Activated T-helper 17 cell treated with anti-CD3 and anti-CD28 coated beads, Interleukin-2, amount 50 U/mL, for 72 hours (primary cell): Measurements from ENCODE around the gene FOXP2. TPM values are rescaled to one million over a fixed set of nuclear protein-coding genes. Genes with fewer than 3 reads are reported as not detected.
"Not testable (repeated sequence)": the region's sequence is repeated elsewhere in the genome, so short reads cannot be mapped to it uniquely, and the experiment has no call there.

Source experiments
- ATAC-seq: fragments of 150-1000 bp; cut with Tn5 transposase; replicated peaks from 2 replicates; pipeline ENCODE4 v1.10.0; 2021; ENCODE audit warnings: mild to moderate bottlenecking, moderate library complexity
- H3K27ac Mint-ChIP-seq: one replicate; pipeline ENCODE4 v1.8.0; 2022; ENCODE audit warnings: mixed read lengths
- H3K27me3 Mint-ChIP-seq: one replicate; pipeline ENCODE4 v1.8.0; 2022; ENCODE audit warnings: mixed read lengths
- H3K36me3 Mint-ChIP-seq: one replicate; pipeline ENCODE4 v1.8.0; 2022; ENCODE audit warnings: low read depth, mild to moderate bottlenecking, mixed read lengths
- H3K4me1 Mint-ChIP-seq: one replicate; pipeline ENCODE4 v1.8.0; 2022; ENCODE audit warnings: mixed read lengths
- H3K4me3 Mint-ChIP-seq: one replicate; pipeline ENCODE4 v1.8.0; 2022; ENCODE audit warnings: mild to moderate bottlenecking, mixed read lengths
- H3K9me3 Mint-ChIP-seq: one replicate; pipeline ENCODE4 v1.8.0; 2022; ENCODE audit warnings: mixed read lengths
- total RNA-seq, 2 donors: library from RNA; stranded (reverse); gene quantifications; one replicate each; pipeline ENCODE4 v1.2.3, GENCODE V29; 2022

Gene FOXP2
- total RNA-seq, 2 donors from 2014 or later = not detected

DNA sequence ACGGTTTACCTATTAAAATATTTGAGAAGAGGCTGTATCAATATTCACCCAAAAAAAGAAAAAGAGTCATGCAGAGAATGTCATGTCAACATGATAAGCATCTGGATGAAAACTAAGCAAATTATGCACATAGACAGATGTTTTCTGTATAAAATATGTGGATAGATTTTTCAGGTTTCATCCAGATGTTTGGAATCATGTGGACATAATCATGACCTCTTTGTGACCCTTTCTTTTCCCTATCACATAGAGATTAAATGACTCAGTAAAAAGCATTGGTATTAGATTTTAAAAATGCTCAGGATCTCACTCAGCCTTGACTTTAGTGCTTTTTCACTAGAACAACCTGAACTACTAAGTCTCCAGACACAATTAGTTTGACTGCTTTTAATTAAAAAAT is 90.0 kb downstream of the FOXP2 start:
- H3K4me1 Mint-ChIP-seq = no peaks in the 10 kb centered on the region
- ATAC-seq = no peak
- no peak overlapping the region for H3K27ac Mint-ChIP-seq
- H3K36me3 Mint-ChIP-seq = no peaks in the 10 kb centered on the region
- H3K4me3 Mint-ChIP-seq = no peak overlapping the region
- H3K27me3 Mint-ChIP-seq = no peaks in the 10 kb centered on the region
- H3K9me3 Mint-ChIP-seq = no peaks in the 10 kb centered on the region

- ATAC-seq = no peak
- Mint-ChIP-seq H3K27ac (no peak overlapping the region), H3K36me3 (no peaks in the 10 kb centered on the region), H3K4me1 (no peaks in the 10 kb centered on the region), H3K27me3 (no peaks in the 10 kb centered on the region), H3K9me3 (no peaks in the 10 kb centered on the region), H3K4me3 (no peak overlapping the region)
Measured at GRCh38 chr7:114507381-114507780, 92.8 kb downstream of the FOXP2 start.

DNA sequence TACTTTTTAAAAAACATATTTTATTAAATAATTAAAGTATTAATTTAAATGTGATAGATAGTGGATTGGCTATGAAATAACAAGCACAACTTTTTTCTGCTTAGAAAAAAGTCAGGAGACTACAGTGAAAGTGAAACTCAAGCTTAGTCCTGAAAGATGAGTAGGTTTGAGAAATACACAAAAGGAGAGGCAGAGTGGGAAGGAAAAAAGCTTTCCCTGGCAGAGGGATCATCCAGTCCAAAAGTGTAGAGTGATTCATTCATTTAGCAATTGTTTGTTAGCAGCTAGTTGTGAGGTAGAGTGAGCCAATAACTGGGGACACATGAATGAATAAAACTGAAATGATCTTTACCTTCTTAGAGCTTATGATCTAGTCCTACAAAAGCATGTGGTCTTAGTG is 93.5 kb downstream of the FOXP2 start:
- no peak overlapping the region for H3K27ac Mint-ChIP-seq
- H3K4me3 Mint-ChIP-seq = no peak overlapping the region
- no peaks in the 10 kb centered on the region for H3K27me3 Mint-ChIP-seq
- no peaks in the 10 kb centered on the region for H3K36me3 Mint-ChIP-seq
- no peak for ATAC-seq
- no peaks in the 10 kb centered on the region for H3K4me1 Mint-ChIP-seq
- H3K9me3 Mint-ChIP-seq = no peaks in the 10 kb centered on the region

GRCh38 chr7:114510824-114511223 is 96.2 kb downstream of the FOXP2 start:
- H3K36me3 Mint-ChIP-seq, H3K9me3 Mint-ChIP-seq, H3K4me1 Mint-ChIP-seq, ATAC-seq, H3K4me3 Mint-ChIP-seq, H3K27ac Mint-ChIP-seq, H3K27me3 Mint-ChIP-seq: not testable (repeated sequence)

DNA sequence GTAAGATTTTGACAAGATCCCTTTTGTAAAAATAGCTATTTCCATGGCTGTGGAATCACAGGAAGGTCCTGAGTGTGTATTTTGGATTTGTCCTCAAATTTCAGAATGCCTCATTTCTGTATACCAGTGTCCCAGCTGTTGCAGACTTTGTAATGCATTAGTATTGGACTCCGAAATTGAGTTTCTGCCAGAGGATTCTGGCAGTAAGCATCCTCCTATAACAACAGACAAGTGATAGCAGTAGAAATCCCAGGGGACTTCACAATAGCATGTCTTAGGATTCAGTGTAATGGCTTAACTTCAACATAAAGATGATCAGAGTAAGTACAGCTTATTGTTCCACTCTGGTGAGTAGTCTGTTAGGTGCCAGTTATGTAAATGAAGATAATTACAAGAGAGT is 104.6 kb downstream of the FOXP2 start:
- Mint-ChIP-seq H3K4me3 (no peak overlapping the region), H3K4me1 (no peaks in the 10 kb centered on the region), H3K9me3 (no peaks in the 10 kb centered on the region), H3K36me3 (no peaks in the 10 kb centered on the region), H3K27me3 (no peaks in the 10 kb centered on the region), H3K27ac (no peak overlapping the region)
- ATAC-seq = no peak

DNA sequence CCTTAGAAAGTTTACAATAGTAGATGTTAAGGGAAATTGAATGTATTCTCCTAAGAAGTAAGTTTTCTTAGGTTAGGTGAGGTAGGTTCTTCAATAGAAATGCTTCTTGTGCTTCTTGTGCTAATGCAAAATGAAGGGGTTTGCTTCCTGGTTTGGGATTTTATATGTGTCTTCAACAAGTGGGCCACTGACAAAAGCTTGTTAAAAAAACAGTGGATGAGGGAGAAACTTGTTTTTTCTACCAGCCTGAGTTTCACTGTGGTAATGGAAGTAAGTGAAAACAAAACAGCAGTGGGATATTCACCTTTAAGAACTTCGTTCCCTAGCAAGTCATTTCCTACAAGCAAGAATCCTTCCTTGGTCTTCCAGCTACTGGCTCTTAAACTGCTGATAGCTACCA is 107.5 kb downstream of the FOXP2 start:
- no peaks in the 10 kb centered on the region for H3K4me1 Mint-ChIP-seq
- H3K9me3 Mint-ChIP-seq = no peaks in the 10 kb centered on the region
- H3K36me3 Mint-ChIP-seq = no peaks in the 10 kb centered on the region
- no peak overlapping the region for H3K27ac Mint-ChIP-seq
- H3K4me3 Mint-ChIP-seq = no peak overlapping the region
- ATAC-seq = no peak
- no peaks in the 10 kb centered on the region for H3K27me3 Mint-ChIP-seq

- peaks cover 7% of the 10 kb centered on the region for H3K27me3 Mint-ChIP-seq
- no peak overlapping the region for H3K27ac Mint-ChIP-seq
- no peaks in the 10 kb centered on the region for H3K4me1 Mint-ChIP-seq
- no peak for ATAC-seq
- no peaks in the 10 kb centered on the region for H3K9me3 Mint-ChIP-seq
- H3K36me3 Mint-ChIP-seq = no peaks in the 10 kb centered on the region
- H3K4me3 Mint-ChIP-seq = no peak overlapping the region
Measured at GRCh38 chr7:114527589-114527988, 113.0 kb downstream of the FOXP2 start.

GRCh38 chr7:114530057-114530611 is 115.5 kb downstream of the FOXP2 start:
- Mint-ChIP-seq H3K9me3 (no peaks in the 10 kb centered on the region), H3K4me3 (no peak overlapping the region), H3K36me3 (no peaks in the 10 kb centered on the region), H3K4me1 (no peaks in the 10 kb centered on the region), H3K27me3 (peaks cover 7% of the 10 kb centered on the region), H3K27ac (no peak overlapping the region)
- no peak for ATAC-seq

GRCh38 chr7:114531326-114531725 is 116.7 kb downstream of the FOXP2 start:
- no peak overlapping the region for H3K4me3 Mint-ChIP-seq
- no peaks in the 10 kb centered on the region for H3K9me3 Mint-ChIP-seq
- H3K36me3 Mint-ChIP-seq = no peaks in the 10 kb centered on the region
- peaks cover 7% of the 10 kb centered on the region for H3K27me3 Mint-ChIP-seq
- ATAC-seq = no peak
- H3K27ac Mint-ChIP-seq = no peak overlapping the region
- H3K4me1 Mint-ChIP-seq = no peaks in the 10 kb centered on the region

GRCh38 chr7:114533131-114533530 is 118.5 kb downstream of the FOXP2 start:
- Mint-ChIP-seq H3K4me1 (no peaks in the 10 kb centered on the region), H3K27ac (no peak overlapping the region), H3K9me3 (no peaks in the 10 kb centered on the region), H3K4me3 (no peak overlapping the region), H3K36me3 (no peaks in the 10 kb centered on the region), H3K27me3 (no peaks in the 10 kb centered on the region)
- no peak for ATAC-seq

DNA sequence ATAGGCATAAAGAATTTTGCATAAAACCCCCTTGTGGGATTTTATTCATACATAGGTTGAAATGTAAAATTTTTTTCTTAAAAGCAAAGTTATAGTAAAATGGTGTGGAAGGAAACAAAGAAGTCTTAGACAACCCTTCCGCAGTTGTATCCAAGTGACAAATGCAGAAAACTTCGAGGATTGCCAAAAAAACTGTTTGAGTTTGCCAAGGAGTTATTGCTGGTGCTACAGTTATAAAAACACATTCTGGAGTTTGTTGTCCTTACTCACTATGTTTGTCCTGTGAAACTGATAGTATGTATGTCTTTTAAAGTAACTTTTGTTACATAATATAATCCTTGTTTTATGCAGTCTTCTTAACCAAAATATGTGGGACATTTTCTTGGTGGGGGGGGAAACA is 120.3 kb downstream of the FOXP2 start:
- Mint-ChIP-seq H3K4me1 (no peaks in the 10 kb centered on the region), H3K27me3 (no peaks in the 10 kb centered on the region)
- ATAC-seq = no peak

GRCh38 chr7:114539575-114539974 is 125.0 kb downstream of the FOXP2 start:
- Mint-ChIP-seq H3K4me1 (no peaks in the 10 kb centered on the region), H3K36me3 (no peaks in the 10 kb centered on the region), H3K27me3 (no peaks in the 10 kb centered on the region), H3K9me3 (no peaks in the 10 kb centered on the region), H3K27ac (no peak overlapping the region), H3K4me3 (no peak overlapping the region)
- ATAC-seq = no peak

More for the DNA sequence above, 120.3 kb downstream of the FOXP2 start:
- Mint-ChIP-seq H3K9me3 (no peaks in the 10 kb centered on the region), H3K27ac (no peak overlapping the region), H3K4me3 (no peak overlapping the region), H3K36me3 (no peaks in the 10 kb centered on the region)

DNA sequence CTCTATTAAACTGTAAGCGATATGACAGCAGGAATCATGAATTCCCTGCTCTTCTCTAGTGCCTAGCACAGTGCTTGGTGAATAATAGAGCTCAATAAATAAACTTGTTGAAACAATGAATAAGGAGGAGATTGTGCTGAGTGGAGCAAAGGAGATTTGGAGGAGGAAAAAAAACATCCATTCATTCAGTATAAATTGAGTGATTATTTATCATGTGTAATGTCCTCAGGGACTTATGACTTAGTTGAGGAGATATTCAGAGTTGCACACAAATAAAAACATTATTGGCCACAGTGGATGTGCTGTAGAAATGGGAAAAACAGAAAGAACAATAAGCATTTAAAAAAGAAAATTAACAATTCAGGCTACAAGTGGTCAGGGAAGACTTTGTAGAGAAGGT is 125.7 kb downstream of the FOXP2 start:
- Mint-ChIP-seq H3K27me3 (no peaks in the 10 kb centered on the region), H3K9me3 (no peaks in the 10 kb centered on the region), H3K4me1 (no peaks in the 10 kb centered on the region), H3K36me3 (no peaks in the 10 kb centered on the region), H3K4me3 (no peak overlapping the region), H3K27ac (no peak overlapping the region)
- no peak for ATAC-seq

DNA sequence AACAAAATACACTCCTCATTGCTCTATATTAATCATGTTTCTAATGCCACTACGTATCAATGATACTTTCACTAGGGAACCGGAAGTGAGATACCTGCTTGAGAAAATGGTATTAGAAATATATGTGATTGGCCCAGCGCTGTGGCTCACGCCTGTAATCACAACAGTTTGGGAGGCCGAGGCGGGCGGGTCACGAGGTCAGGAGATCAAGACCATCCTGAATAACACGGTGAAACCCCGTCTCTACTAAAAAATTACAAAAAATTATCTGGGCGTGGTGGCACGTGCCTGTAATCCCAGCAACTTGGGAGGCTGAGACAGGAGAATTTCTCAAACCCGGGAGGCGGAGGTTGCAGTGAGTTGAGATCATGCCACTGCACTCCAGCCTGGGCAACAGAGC is 132.7 kb downstream of the FOXP2 start:
- H3K36me3 Mint-ChIP-seq, H3K4me3 Mint-ChIP-seq, H3K27ac Mint-ChIP-seq, H3K9me3 Mint-ChIP-seq, H3K4me1 Mint-ChIP-seq, ATAC-seq: not testable (repeated sequence)
- H3K27me3 Mint-ChIP-seq = peaks cover 13% of the 10 kb centered on the region

DNA sequence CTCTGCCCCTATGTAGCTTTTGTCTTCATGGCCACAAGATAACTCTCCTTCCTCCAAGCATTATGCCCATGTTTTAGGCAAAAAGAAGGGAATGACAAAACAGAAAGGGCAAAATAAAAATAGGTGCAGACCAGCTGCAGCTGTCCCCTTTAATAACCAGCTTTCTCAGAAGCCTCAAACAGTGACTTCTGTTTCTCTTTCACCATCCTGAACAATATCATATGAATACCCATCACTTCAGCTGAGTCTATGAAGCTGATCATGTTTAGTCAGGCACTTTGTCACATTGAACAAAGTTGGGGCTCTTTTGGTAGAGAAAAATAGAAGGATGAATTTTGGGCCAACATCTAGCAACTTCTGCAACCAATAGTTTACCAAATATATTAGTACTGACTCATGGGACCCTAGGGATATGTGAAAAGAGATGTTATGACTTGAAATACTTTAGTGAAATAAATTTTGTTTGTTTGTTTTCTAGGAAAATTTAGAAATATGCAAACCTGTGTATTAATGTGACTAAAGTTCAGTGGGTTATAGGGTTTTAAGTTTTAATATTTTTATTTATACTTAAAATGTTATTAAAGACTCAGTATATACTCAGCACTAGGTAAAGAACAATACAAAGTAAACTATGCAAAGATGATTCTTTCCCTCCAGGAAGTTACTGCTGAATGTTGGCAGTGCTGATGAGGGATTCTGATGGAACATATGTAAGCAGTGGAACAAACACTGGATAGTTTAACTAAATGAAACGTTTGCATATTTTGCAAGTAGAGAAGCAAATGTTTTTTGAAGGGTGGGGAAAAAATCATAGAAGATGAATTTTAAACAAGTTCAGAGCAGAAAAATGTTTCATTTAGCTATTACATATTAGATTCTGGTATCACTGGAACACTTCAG is 133.7 kb downstream of the FOXP2 start:
- no peaks in the 10 kb centered on the region for H3K9me3 Mint-ChIP-seq
- H3K36me3 Mint-ChIP-seq = no peaks in the 10 kb centered on the region
- H3K27me3 Mint-ChIP-seq = peaks cover 13% of the 10 kb centered on the region
- H3K4me3 Mint-ChIP-seq = no peak overlapping the region
- ATAC-seq = no peak
- H3K27ac Mint-ChIP-seq = no peak overlapping the region
- no peaks in the 10 kb centered on the region for H3K4me1 Mint-ChIP-seq
